Gastroesophageal sphincter (tissue), 3 donors: ENCODE measurements around the gene HLCS.

Experiments used
- CTCF ChIP-seq, 4 experiments: fragments of 200-600 bp in 2 of 4; fragments of 450-650 bp in 2 of 4; sonication (generic) in 1 of 4; IDR thresholded peaks; one replicate each; pipeline ENCODE4 v1.5.1; 2017 to 2019; ENCODE audit warnings: antibody characterized with exemption in 4 of 4, mild to moderate bottlenecking in 2 of 4, moderate library complexity in 2 of 4
- EP300 ChIP-seq: sonication (generic); formaldehyde crosslinking; IDR thresholded peaks from one replicate; pipeline ENCODE4 v1.6.1; 2017; ENCODE audit warnings: antibody characterized with exemption, mild to moderate bottlenecking

- TF ChIP-seq EP300 (no peak), CTCF (IDR thresholded peaks at IDR 0.05) (no peak)
These were observed 119.8 kb downstream of the HLCS start for GRCh38 chr21:36846631-36847030.
